Measurements from ENCODE around the gene ALPG. TPM values are rescaled to one million over a fixed set of nuclear protein-coding genes. Genes with fewer than 3 reads are reported as not detected.

Gene ALPG
- polyA plus RNA-seq, 1 donor: not detected

DNA sequence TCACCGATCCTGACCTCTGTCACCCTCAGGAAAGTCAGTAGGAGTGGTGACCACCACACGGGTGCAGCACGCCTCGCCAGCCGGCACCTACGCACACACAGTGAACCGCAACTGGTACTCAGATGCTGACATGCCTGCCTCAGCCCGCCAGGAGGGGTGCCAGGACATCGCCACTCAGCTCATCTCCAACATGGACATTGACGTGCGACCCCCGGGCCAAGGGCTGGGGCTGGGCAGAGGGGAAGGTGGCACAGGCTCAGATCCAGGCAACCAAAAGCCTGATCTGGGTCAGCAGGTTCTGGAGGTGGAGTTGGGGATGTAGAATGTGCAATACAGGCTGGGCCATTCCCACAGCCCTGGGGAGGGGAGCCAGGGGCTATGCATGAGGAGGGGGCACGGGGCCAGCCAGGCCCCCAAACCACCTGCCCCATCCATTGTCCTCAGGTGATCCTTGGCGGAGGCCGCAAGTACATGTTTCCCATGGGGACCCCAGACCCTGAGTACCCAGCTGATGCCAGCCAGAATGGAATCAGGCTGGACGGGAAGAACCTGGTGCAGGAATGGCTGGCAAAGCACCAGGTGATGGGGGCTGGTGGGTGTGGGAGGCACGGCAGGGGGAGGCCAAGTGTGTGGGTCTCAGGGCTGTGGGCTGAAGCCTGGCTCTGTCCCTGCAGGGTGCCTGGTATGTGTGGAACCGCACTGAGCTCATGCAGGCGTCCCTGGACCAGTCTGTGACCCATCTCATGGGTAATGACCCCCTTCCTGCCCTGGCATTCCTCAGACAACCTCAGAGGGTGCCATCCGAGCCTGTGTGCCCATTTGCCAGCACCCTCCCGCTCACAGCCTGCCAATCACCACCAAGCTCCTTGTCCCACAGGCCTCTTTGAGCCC lies 50.7 kb downstream of the ALPG start:
- no peak for DNase-seq

GRCh38 chr2:232458051-232458660 lies 51.5 kb downstream of the ALPG start:
- DNase-seq: no peak

DNA sequence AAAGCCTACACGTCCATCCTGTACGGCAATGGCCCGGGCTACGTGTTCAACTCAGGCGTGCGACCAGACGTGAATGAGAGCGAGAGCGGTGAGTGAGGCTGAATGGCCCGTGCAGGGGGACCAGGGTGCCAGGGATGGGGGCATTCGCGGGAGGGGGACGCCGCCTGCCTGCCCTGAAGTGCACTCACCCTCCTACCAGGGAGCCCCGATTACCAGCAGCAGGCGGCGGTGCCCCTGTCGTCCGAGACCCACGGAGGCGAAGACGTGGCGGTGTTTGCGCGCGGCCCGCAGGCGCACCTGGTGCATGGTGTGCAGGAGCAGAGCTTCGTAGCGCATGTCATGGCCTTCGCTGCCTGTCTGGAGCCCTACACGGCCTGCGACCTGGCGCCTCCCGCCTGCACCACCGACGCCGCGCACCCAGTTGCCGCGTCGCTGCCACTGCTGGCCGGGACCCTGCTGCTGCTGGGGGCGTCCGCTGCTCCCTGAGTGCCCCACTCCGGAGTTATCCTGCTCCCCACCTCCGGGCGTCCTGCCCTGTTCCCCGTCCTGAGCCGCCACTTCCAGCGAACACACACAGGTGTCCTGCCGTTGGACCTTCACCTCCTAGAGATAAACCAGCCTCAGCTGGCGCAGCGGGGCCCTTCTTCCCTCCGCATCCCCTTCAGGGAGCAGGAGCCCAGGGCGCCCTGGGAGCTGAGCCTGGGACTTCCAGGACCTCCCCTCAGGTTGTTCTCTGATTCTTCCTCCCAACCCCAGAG lies 52.2 kb downstream of the ALPG start:
- no peak for DNase-seq

DNA sequence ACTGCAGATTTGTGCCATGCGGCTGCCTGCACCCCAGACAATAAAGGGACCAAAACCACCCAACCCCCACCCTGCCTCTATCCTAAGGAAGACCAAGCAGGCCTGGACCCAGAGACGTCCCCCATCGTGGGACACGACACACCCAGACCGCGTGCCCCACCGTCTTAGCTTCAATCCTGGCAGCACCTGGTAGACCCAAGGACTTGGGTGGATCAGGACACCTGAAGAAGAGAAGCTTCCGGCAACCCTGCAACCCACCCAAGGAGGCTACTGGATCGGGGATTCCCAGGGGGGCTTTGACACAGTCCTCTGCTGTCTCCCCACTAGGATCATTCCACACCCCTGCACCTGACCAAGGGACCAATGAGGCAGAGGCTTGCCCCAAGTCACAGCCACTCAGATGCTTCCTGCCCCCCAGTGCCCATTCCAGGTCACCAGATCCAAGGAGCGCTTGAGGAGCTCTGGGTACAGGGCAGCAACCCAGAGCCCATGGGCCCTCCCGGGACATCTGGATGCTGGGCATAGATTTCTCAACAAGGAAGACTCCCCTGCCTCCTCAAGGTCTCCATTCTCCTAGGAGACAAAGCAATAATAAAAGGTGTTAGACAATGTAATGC lies 52.9 kb downstream of the ALPG start:
- no peak for DNase-seq

GRCh38 chr2:232460171-232460570 lies 53.5 kb downstream of the ALPG start:
- no peak for DNase-seq

Other genes with a start within 250 kb of the ALPG start
- gene ALPP, start 28.1 kb upstream of the ALPG start, polyA plus RNA-seq (ENCODE audit: insufficient read length): not detected
- gene ALPI, start 49.3 kb downstream of the ALPG start, polyA plus RNA-seq (ENCODE audit: insufficient read length): 0.10 TPM
- 12.4 TPM for gene ECEL1, start 81.0 kb downstream of the ALPG start, polyA plus RNA-seq (ENCODE audit: insufficient read length)
- not detected for gene PRSS56, start 113.5 kb downstream of the ALPG start, polyA plus RNA-seq (ENCODE audit: insufficient read length)
- 0.96 TPM for gene CHRND, start 119.3 kb downstream of the ALPG start, polyA plus RNA-seq (ENCODE audit: insufficient read length)
- gene CHRNG, start 132.8 kb downstream of the ALPG start, polyA plus RNA-seq (ENCODE audit: insufficient read length): 1.5 TPM
- 14.2 TPM for gene TIGD1, start 143.7 kb downstream of the ALPG start, polyA plus RNA-seq (ENCODE audit: insufficient read length)
- 105 TPM for gene EIF4E2, start 143.8 kb downstream of the ALPG start, polyA plus RNA-seq (ENCODE audit: insufficient read length)
- gene EFHD1, start 226.8 kb downstream of the ALPG start, polyA plus RNA-seq (ENCODE audit: insufficient read length): 55.4 TPM